GM18861 (cell line): Measurements from ENCODE around the gene MYOCOS.
"Not testable (repeated sequence)": the region's sequence is repeated elsewhere in the genome, so short reads cannot be mapped to it uniquely, and the experiment has no call there.

Experiments used
- ATAC-seq: cut with Tn5 transposase; IDR thresholded peaks from one replicate; pipeline ENCODE4 v1.9.1; 2021; ENCODE audit not compliant: unreplicated experiment

Gene MYOCOS

DNA sequence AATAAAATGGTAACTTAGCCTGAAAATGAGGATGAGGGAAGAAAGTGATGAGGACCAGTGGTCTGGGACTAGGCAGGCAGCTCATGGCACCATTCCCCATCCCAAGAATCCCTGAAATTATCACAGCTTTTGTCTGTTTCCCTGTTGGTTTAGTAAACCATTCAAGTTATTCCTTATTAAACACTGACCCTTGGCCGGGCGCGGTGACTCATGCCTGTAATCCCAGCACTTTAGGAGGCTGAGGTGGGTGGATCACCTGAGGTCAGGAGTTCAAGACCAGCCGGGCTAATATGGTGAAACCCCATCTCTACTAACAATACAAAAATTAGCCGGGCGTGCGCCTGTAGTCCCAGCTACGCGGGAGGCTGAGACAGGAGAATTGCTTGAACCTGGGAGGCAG, 34.2 kb downstream of the MYOCOS start:
- not testable (repeated sequence) for ATAC-seq

DNA sequence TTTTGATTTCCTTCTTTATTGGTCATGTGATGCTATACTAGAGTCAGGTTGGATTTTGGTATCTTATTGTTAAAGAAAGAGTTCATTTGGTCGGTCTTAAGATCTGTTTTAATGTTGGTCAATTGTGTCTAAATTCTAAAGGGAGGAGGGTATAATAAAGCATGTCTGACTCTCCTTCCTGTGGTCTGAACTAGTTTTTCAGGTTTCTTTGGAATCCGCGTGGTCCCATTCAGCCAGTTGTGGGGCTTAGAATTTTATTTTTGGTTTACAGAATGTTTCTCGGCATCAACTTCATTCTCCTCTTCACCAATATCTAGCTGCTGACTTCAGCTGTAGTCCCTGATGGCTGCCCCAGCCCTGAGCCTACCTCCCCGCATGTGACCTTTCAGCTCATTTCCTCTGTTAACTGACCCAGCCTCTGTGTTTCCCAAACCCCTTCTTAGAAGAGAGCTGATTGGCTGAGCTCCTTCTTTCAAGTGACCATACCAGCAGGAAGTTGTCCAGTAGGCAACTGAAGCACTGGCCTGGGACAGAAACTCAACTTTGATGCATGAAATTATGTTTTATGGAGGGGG, 39.1 kb downstream of the MYOCOS start:
- ATAC-seq: no peak

DNA sequence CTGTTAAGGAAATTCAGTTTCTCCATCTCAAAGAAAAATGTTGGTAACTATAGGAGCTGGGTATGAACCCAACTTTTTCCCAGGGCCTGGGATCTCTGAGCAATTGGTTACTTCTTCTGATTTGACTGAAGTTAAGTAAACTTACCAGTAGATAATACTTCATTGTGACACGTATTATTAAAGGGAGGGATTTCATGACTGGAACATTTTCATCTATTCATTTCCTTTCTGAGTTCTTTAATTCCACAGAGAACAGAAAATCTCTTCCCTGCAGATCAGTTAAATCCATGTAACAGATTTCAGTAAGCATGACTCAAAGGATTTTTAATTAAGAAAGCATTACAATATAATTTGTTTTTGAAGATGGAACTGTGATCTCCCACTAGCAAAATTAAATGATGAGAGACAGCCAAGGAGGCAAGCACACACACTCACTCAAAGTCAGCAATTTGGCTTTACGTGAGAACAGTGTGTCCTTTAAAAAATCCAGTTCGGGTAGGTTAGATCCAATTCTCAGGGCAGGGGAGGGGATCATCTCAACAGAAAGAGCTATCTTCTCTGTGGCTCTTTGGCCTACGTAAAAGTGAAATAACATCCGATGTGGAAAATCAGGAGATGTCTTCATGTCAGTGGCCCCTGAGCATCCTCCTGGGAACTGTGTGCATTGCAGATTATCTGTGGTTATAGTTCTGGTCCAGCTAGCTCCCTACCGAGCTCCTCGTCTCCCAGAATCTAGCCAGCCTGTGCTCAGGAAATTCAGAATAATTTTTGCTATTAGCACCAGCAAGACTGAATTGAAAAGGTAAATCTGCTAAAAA, 41.2 kb downstream of the MYOCOS start:
- ATAC-seq: no peak

DNA sequence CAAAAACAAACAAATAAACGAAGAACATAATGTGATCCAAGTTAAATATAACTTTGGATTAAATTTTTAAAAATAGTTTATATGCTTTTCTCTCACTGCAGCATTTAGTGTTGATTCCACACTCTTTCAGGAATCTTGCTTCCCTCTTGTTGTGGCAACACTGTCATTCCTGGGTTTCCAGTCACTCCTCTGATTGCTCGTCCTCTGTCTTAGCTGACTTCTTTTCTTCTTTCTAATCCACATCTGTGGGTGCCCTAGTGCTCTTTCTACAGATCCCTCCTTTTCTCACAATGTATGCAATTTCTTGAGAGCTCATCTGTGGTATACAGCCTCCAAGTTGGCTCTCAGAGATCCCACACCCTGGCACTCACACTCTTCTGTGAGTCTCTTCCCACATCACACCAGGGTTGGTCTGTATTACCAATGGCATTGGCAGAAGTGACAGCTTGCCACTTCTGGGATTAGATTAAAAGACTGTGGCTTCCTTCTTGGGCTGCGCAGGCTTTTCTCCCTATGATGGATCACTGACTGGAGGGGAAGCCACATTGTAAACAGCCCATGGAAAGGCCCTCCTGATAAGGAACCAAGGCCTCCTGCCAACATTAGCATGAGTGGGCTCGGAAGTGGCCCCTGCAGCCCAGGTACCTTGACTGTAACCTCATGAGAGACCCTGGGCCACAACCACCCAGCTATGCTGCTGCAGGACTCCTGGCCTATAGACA, 42.0 kb downstream of the MYOCOS start:
- no peak for ATAC-seq

DNA sequence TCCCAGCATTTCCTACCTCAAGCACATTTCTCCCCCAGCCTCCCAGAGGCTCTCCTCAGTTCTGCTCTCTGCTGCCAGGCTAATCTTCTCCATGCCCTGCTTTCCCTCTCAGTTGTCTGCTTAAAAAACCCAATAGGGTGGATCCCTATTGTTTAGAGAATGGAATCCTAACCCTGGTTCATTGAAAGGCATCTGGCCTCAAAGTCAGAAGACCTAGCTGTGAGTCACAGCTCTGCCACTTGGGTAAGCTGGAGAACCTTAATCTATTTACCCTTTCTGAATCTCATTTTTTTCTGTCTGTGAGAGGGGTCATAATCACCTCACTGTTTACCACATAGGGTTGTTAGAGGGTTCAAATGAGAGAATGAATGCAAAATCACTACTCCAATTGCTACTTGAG, 42.9 kb downstream of the MYOCOS start:
- no peak for ATAC-seq

DNA sequence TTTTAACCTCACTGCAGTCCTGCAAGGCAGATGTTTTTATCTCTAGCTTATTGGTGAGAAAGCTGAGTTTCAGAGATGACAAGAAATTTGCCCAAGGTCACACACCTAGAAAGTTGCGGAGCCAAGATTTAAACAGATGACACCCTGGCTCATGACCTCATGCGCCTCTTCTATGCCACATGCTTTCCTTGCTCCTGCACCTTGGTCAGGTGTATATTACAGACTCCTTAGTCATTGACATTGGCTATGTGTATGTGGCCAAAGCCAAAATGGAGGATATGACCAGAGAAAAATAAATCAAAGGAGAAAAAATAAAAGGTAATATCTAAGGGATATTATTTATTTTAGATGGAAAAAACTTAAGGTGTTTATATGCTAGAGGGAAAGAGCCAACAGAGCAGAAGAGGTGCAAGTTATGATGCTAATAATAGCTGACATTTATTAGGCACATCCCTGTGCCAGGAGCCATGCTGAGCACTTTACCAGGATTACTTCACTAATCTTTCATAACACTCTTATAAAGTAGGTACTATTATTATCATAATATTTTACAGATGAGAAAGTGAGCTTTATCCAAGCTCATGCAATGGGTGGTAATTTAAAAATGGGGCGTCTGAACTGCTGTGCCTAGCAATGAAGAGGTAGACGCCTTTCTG, 44.2 kb downstream of the MYOCOS start:
- ATAC-seq: no peak

DNA sequence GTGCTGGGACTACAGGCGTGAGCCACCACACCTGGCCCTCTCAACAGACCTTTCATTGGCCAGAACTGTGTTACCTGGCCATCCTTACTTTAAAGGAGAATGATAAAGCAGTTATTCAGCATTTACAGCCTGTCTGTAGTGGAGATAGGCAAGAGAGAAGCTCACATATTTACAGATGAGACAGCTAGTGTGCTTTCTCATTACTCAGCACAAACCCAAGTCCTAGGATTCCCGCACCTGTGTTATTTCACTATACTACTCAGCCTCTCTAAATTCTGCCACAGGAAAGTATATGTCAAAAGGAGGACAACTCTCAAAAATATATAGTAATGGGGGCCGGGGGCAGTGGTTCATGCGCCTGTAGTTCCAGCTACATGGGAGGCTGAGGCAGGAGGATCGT, 46.3 kb downstream of the MYOCOS start:
- no peak for ATAC-seq

DNA sequence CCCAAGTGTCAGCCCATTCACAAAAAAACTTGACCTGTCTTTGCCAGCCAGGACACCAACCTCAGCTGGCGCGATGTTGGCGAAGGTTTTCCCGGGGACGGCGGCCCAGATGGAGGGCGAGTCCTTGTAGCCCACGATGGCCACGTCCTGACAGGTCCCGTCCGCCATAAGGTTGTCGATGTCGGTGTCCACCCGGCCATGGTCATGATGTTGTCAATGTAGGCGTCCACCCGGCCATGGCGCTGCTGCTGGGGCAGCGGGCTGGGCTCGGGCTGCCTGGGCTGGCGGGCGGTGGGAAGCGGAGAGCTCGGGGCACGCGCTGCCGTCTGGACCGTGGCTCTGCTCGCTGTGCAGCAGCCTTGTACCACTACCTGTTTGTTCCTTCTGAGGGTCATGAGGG, 48.7 kb downstream of the MYOCOS start:
- no peak for ATAC-seq

DNA sequence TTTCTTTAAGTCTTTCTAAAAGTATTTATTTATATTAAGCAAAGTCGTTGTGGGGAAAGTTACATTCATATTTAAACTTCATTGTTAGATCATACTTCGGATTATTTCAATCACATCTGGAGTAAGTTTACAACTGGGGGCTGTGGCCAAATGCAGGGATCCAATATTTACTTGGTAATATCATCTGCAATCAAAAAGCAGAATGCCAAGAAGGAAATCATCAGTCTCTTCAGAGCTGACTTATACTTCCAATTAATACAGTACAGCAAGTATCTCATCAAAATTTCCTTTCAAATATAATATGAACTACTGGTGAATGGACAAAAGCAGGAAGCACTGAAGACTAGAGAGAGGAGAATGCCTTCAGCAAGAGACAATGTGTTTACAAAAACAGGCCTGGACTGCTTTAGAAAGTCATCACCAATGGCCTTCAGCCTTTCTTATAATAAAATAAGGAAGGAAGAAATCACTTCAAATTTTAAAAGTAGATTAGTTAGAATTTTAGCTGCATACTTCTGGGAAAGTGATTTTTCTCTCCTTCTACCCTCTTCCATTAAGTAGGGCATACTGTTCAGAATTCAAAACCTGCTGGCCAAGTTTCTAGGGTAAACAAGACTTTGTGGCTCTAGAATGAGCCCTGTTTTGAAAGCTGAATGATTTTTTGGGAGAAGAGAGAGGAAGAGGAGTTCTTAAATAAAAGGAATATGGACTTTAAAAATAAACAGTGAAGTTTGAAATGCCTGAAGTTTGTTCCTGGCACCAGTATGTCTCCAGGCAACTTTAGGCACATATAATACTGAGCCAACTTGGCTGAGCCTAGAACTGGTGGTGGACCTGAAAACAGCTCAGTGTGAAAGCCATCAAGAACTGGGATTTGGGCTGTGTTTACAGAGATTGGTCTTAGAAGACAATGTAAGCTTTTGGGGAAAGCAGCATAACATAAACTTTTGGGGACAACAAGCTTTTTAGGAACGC, 52.7 kb downstream of the MYOCOS start:
- no peak for ATAC-seq
